K562 (cell line): ENCODE results near the gene HOMEZ. TPM values are rescaled to one million over a fixed set of nuclear protein-coding genes. Genes with fewer than 3 reads are reported as not detected.

ENCODE experiments used
- CREB1 ChIP-seq, 2 experiments: sonication (generic) in 1 of 2; formaldehyde crosslinking in 1 of 2; IDR thresholded peaks; 2 replicates each; pipeline versions ENCODE4 v1.6.1 to v1.8.0; 2012 to 2022; ENCODE audit warnings: inconsistent platforms in 1 of 2, mild to moderate bottlenecking in 1 of 2, missing genetic modification reagents in 1 of 2, moderate library complexity in 1 of 2
- CREM ChIP-seq: IDR thresholded peaks from 2 replicates; pipeline ENCODE4 v1.6.1; 2014; ENCODE audit warnings: antibody characterized with exemption, low read depth
- CTCF ChIP-seq, 3 experiments: IDR thresholded peaks in 2 of 3; conservative IDR thresholded peaks in 1 of 3; 2 replicates each; pipeline ENCODE4 v1.5.1; 2011 to 2012; ENCODE audit warnings: low read length in 3 of 3, mild to moderate bottlenecking in 3 of 3, control low read depth in 2 of 3, improper control_type of control experiment in 1 of 3, inconsistent platforms in 1 of 3, low read depth in 1 of 3, mixed read lengths in 1 of 3, moderate library complexity in 1 of 3; ENCODE audit not compliant: insufficient read depth in 2 of 3
- E2F4 ChIP-seq: sonication (generic); formaldehyde crosslinking; IDR thresholded peaks from 2 replicates; pipeline ENCODE4 v1.8.0; 2022; ENCODE audit warnings: mild to moderate bottlenecking, low read depth, missing genetic modification reagents
- ELF4 ChIP-seq: fragments of 450-650 bp; formaldehyde crosslinking; IDR thresholded peaks from 2 replicates; pipeline ENCODE4 v1.4.0; 2022; ENCODE audit warnings: missing genetic modification characterization
- ETS1 ChIP-seq: conservative IDR thresholded peaks from 2 replicates; pipeline ENCODE4 v1.6.1; 2011; ENCODE audit warnings: low read depth, mild to moderate bottlenecking, low read length; ENCODE audit not compliant: control insufficient read depth
- ETV5 ChIP-seq: sonication (generic); formaldehyde crosslinking; IDR thresholded peaks from 2 replicates; pipeline ENCODE4 v1.4.0; 2020; ENCODE audit warnings: low read depth, mild to moderate bottlenecking, missing genetic modification reagents
- GABPB1 ChIP-seq: sonication (generic); formaldehyde crosslinking; IDR thresholded peaks from 2 replicates; pipeline ENCODE4 v1.8.0; 2022; ENCODE audit warnings: mild to moderate bottlenecking, missing genetic modification reagents
- HDAC3 ChIP-seq: fragments of 450-650 bp; IDR thresholded peaks from 2 replicates; pipeline ENCODE4 v1.6.1; 2018; ENCODE audit warnings: borderline replicate concordance, mild to moderate bottlenecking, moderate library complexity; ENCODE audit not compliant: partially characterized antibody
- MTF1 ChIP-seq: fragments of 250-450 bp; sonication (Bioruptor Pico); IDR thresholded peaks from 2 replicates; pipeline ENCODE4 v1.9.0; 2021; ENCODE audit warnings: moderate library complexity, mild to moderate bottlenecking, inconsistent platforms, borderline replicate concordance
- NFYB ChIP-seq: IDR thresholded peaks from 2 replicates; pipeline ENCODE4 v1.6.1; 2011; ENCODE audit warnings: mild to moderate bottlenecking, moderate library complexity; ENCODE audit not compliant: insufficient read length; ENCODE audit errors: extremely low read depth
- POLR2AphosphoS5 ChIP-seq: IDR thresholded peaks from 2 replicates; pipeline ENCODE4 v1.6.1; 2011; ENCODE audit warnings: mild to moderate bottlenecking, low read depth, low read length, moderate library complexity; ENCODE audit not compliant: control insufficient read depth, insufficient read depth
- SFPQ ChIP-seq: fragments of 200-400 bp; formaldehyde crosslinking; IDR thresholded peaks from 2 replicates; pipeline ENCODE4 v1.6.1; 2017; ENCODE audit warnings: mild to moderate bottlenecking, low read depth, low read length, moderate library complexity
- SMAD1 ChIP-seq: fragments of 150-350 bp; IDR thresholded peaks from 2 replicates; pipeline ENCODE4 v1.6.1; 2014; ENCODE audit warnings: low read length, low read depth; ENCODE audit not compliant: partially characterized antibody
- ZBTB43 ChIP-seq: sonication (generic); formaldehyde crosslinking; IDR thresholded peaks from 2 replicates; pipeline ENCODE4 v1.8.0; 2023; ENCODE audit warnings: mild to moderate bottlenecking, missing genetic modification reagents
- ZNF121 ChIP-seq: sonication (generic); formaldehyde crosslinking; conservative IDR thresholded peaks from 2 replicates; pipeline ENCODE4 v1.8.0; 2022; ENCODE audit warnings: missing genetic modification reagents
- ZNF444 ChIP-seq: fragments of 250-450 bp; sonication (Bioruptor Pico); IDR thresholded peaks from 2 replicates; pipeline ENCODE4 v1.4.0; 2020; ENCODE audit warnings: mild to moderate bottlenecking, moderate library complexity
- polyA plus RNA-seq, 8 experiments: library from polyadenylated mRNA; depleted of rRNA in 4 of 8; stranded (reverse) in 5 of 8; unstranded in 3 of 8; fragments of >200 nt; fragmentation: Nextera tagmentation in 2 of 8; fragmentation: Illumina TruSeq in 1 of 8; extraction: Ambion mirVana in 2 of 8; extraction: Trizol in 1 of 8; gene quantifications; 2 replicates each; pipeline versions ENCODE4 v1.2.1 to v1.2.3, GENCODE V29; 2011 to 2014; ENCODE audit warnings: inconsistent platforms in 1 of 8, missing spikeins in 1 of 8
- total RNA-seq, 7 experiments: library from RNA; depleted of rRNA in 6 of 7; stranded (reverse); fragments of >200 nt in 6 of 7; fragmentation: Illumina TruSeq in 2 of 7; extraction: Trizol in 2 of 7; gene quantifications; 2 replicates each; pipeline versions ENCODE4 v1.2.1 to v1.2.3, GENCODE V29; 2011 to 2021; ENCODE audit warnings: low replicate concordance in 1 of 7

Gene HOMEZ
- total and polyA plus RNA-seq, 9 of the 15 experiments (the other 6 are each of a cell fraction or from before 2014, with no cell fraction given): 3.0 to 30.2 (median 16.9) TPM

- TF ChIP-seq CREM (peak; percentile 69; the same call in 1 of the 2 replicates), ZNF121 (CRISPR knock-in tag) (no peak), GABPB1 (peak; percentile 25; the same call in 1 of the 2 replicates), ZNF444 (CRISPR knock-in tag) (no peak), MTF1 (no peak), ELF4 (CRISPR knock-in tag) (0 out of 2 replicates have a peak, but pooled peaks have one; percentile 27), POLR2AphosphoS5 (peak; percentile 73), E2F4 (no peak), SMAD1 (peak; percentile 40), ETS1 (no peak), ETV5 (no peak), CTCF (IDR thresholded peaks at IDR 0.05 in 2 of 3, conservative IDR thresholded peaks at IDR 0.05 in 1 of 3; ENCODE audit: insufficient read depth in 2 of 3, low read depth in 1 of 3, low read length in 3 of 3) (peak in 1 of 3 experiments; percentile 26; a peak in 1 of 6 replicates), ZBTB43 (CRISPR knock-in tag) (no peak; the same call in 1 of the 2 replicates), HDAC3 (no peak), SFPQ (no peak), CREB1 (IDR thresholded peaks at IDR 0.05) (peak; percentile 59), CREB1 (CRISPR knock-in tag; IDR thresholded peaks at IDR 0.05) (peak; percentile 58; the same call in 1 of the 2 replicates), NFYB (peak; percentile 99)
These were observed at the start of gene HOMEZ (continued) for GRCh38 chr14:23286020-23286901.
